NCI-H1694 (cell line): Measurements from ENCODE around the gene DPYSL4.
A peak's percentile ranks its signal among the peaks of the same experiment; 100 is the strongest.
"Not testable (repeated sequence)": the region's sequence is repeated elsewhere in the genome, so short reads cannot be mapped to it uniquely, and the experiment has no call there.

Experiments
- DNase-seq: peaks from one replicate; lab custom pipeline; 2025; lab: John Stamatoyannopoulos, UW

DPYSL4 gene

GRCh38 chr10:132207536-132208461 is 21.1 kb downstream of the DPYSL4 start:
- DNase-seq, result no peak

GRCh38 chr10:132208462-132209050 is 21.8 kb downstream of the DPYSL4 start:
- DNase-seq, result no peak

DNA sequence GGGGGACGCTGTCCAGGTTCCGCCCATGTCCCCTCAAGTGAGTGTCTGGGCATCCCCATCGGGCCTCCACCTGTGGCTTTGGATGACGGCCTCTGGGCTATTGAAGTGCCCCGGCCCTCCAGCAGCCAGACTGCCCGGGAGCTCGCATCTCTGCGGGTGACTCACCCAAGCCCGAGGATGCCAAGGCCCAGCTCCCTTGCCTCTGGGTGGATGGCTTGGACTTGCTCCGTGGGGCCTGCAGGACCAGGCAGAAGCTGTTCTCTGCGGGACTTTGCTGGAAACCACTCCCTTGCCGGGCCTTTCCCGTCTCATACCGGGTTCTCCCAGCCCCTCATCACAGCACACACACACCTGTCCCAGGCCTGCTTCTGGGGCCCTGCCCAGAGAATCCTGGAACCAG is 22.4 kb downstream of the DPYSL4 start:
- DNase-seq, result no peak

DNA sequence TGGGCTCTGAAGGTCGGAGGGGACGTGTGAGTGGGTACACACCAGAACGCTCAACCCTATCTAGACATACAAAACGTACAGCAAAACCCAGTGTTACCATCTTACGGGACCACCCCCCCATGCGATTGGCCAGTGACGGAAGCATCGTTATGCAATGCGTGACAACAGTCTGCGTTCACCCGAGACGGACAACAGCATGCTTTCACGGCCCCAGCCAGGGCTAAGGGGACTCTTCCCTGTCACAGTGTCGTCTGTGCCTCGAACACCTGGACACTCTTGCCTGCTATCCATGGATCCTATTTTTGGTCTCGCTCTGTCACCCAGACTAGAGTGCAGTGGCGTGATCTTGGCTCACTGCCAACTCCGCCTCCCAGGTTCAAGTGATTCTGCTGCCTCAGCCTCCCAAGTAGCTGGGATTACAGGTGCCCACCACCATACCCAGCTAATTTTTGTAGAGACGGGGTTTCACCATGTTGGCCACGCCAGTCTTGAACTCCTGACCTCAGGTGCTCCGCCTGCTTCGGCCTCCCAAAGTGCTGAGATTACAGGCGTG is 23.3 kb downstream of the DPYSL4 start:
- no peak for DNase-seq

DNA sequence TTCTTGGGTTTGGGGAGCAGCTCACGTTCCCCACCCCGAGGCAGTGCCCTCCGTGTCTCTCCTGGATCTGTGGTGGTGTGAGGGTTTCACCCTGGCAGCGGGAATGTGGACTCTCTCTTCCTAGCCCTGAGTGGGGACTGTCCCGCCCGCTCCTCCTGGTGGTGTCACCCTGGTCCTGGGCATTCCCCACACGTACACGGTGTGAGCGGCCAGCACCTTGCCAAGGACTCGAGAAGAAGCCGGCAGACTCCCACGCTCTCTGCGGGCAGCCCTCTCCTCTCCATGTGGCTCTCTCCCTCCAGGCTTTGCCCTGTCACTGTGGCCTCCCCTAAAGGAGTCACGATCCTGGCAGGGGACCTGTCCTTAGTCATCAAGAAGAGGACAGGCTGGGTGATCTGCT is 24.0 kb downstream of the DPYSL4 start:
- no peak for DNase-seq

GRCh38 chr10:132211246-132211645 is 24.5 kb downstream of the DPYSL4 start:
- DNase-seq, result no peak

DNA sequence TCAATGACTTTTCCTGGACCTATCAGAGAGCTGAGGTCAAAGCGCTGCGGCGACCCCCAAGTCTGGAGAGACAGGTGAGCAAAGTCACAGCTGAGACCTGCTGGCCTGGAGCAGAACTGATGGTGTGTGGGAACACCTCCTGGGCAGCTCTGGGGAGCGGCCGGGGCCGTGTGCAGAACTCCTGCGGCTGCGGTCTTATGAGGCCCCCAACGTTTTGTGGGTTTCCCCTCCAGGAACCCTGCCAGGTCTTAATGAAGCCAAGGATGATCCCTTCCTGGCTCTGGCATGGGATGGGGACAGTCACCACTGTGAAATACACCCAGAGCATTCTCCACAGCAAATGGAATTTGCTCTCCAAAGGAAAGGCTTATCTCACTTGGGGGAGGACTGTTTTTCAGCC is 26.1 kb downstream of the DPYSL4 start:
- no peak for DNase-seq

DNA sequence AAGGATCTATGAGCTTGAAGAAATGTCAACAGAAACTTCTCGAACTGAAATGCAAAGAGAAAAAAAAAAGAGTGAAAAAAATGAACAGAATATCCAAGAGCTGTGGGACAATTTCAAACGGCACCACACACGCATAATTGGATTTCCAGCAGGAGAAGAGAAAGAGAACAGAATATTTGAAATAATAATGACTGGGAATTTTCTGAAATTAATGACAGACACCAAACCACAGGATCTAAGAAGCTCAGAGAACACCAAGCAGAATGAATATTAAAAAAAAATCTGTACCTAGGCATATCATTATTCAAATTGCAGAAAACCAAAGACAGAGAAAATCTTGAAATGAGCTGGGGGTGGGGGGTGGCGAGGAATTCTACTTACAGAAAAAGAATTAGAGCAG is 27.2 kb downstream of the DPYSL4 start:
- DNase-seq, result no peak

DNA sequence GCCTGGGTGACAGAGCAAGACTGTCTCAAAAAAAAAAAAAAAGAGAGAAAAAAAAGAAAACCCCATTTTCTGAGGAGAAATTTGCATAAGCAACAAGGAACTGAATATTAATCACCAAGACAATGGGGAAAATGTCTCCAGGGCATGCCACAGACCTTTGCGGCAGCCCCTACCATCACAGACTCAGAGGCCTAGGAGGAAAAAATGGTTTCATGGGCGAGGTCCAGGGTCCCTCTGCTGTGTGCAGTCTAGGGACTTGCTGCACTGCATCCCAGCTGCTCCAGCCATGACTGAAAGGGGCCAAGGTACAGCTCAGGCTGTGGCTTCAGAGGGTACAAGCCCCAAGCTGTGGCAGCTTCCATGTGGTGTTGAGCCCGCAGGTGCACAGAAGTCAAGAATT is 29.7 kb downstream of the DPYSL4 start:
- DNase-seq, result not testable (repeated sequence)

GRCh38 chr10:132219486-132219885 is 32.7 kb downstream of the DPYSL4 start:
- DNase-seq, result no peak

- DNase-seq, result no peak
Measured at GRCh38 chr10:132220061-132220460, 33.3 kb downstream of the DPYSL4 start.

DNA sequence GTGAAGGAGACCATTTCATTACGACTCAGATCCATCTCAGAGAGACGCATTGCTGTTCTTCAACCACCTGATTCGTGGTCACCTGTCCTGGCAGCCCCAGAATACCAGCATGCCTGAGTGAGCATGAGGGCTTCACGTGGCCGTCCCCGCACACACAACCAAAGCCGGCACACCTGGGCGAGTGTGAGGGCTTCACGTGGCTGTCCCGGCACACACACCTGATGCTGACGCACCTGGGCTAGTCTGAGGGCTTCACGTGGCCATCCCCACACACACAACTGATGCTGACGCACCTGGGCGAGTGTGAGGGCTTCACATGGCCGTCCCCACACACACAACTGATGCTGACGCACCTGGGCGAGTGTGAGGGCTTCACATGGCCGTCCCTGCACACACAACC is 34.2 kb downstream of the DPYSL4 start:
- DNase-seq, result not testable (repeated sequence)

DNA sequence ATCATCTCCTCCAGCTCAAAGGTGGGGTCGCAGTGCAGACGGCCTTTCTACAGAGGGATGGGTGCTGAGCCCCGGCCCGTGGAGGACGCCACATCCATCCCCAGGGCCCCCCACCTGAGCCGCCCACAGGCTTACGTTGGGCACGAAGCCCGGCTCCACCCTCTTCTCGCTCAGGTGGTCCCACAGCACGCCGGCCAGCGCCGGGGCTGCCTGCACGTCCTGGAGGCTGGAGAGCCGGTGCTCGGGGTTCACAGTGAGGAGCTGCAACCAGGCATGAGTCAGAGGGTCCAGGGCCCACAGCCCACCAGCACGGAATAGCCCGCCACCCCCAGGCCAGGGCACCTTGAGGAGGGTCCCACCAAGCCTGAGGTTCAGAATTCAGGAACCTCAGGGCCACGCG is 36.0 kb downstream of the DPYSL4 start:
- no peak for DNase-seq

DNA sequence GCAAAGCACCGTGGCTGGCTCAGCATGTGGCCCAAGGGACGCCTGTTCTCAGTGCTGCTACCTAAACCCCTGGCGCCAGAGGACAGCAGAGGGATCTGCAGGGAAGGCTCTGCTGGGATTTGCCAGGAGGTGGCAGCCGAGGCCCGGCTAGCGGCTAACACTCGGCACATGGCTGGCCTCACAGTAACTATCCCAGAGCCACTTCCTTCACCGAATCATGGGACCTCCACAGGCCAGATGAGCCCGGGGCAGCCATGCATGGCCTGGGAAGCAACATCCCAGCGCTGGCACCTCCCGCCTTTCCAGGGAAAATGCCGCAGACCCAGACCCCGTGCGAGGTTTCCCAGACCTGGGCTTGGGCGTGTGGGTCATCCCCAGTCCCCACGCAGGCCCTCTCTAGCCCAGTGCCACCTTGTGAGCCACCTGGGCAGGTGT is 36.4 kb downstream of the DPYSL4 start:
- peak; percentile 19 for DNase-seq

DNA sequence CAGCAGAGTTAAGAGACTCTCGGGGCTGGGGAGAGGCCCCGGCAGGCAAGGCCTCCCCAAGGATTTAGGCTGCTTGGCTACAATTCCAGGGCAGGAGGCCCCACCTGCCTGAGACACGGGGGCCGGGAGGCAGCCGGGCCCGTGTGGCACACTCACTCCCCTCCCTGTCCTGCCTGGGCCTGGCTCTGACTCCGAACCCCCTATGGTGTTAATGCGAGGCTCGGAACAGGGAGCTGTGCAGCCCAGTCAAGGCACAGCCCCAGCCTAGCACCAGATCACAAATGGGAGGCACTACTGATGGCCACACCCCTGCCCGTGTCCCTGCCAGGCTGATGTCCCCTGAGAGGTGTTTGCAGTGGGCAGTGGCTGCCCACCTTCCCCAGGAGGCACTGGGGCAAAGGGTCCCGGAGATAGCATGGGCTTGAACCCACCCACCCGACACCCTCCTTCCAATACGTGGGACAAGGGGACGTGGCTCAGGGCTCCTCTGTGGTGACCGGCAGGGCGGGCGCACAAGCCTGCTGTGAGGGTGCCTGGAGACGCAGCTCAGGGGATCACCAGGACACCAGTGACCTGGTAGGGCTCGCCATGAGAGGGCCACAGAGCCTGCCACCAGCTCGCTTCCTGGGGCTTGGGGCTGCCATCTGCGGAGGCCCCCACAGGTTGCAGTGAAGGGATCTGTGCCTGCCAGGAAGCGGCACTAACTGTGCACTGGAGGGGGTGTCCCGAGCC is 37.0 kb downstream of the DPYSL4 start:
- no peak for DNase-seq

- DNase-seq, result no peak
Measured at GRCh38 chr10:132224343-132225072, 37.8 kb downstream of the DPYSL4 start.

GRCh38 chr10:132225073-132225848 is 38.5 kb downstream of the DPYSL4 start:
- DNase-seq, result no peak

GRCh38 chr10:132225849-132226205 is 39.1 kb downstream of the DPYSL4 start:
- DNase-seq, result no peak

- no peak for DNase-seq
Measured at GRCh38 chr10:132226586-132227405, 40.0 kb downstream of the DPYSL4 start.

DNA sequence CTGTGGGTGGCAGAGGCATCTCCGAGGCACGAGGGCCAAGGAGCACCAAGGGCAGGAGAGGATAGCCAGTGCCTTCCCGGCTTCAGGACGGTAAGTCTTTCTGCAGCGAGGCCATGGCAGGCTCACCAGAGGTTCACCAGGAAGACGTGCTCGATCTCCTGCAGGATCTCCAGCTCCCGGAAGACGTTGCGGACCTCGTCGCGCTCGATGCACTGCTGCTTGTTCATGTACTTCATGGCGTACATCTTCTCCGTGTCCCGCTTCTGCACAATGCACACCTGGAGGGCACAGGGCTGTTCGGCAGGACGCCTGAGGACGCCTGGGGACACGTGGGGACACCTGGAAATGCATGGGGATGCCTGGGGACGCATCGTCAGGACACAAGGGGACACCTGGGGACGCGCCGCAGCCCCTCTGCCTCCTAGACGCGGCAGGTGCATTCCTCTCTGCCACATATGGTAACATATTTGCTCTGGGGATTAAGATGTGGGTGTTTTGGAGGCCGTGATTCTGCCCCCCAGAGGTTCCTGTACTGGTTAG is 41.2 kb downstream of the DPYSL4 start:
- DNase-seq, result no peak
